Measurements from ENCODE around the gene CRYBB2. TPM values are rescaled to one million over a fixed set of nuclear protein-coding genes. Genes with fewer than 3 reads are reported as not detected.

CRYBB2 gene
- total and polyA plus RNA-seq, 2 experiments from 2014 or later: 0.37 TPM; not detected in 1

GRCh38 chr22:25174156-25174887 lies 45.1 kb upstream of the CRYBB2 start:
- Histone ChIP-seq H4K20me1 (ENCODE audit: insufficient read depth, poor library complexity, severe bottlenecking) (no peaks in the 10 kb centered on the region), H3K79me2 (no peaks in the 10 kb centered on the region), H3K9me2 (replicated peaks; ENCODE audit: insufficient read depth) (no peaks in the 10 kb centered on the region), H2AFZ (no peak overlapping the region), H3K27ac (no peak overlapping the region), H3K4me1 (ENCODE audit: insufficient read depth) (no peaks in the 10 kb centered on the region), H3K27me3 (no peaks in the 10 kb centered on the region), H3K4me2 (no peak overlapping the region), H3K36me3 (replicated peaks; ENCODE audit: insufficient read depth, low read depth) (no peaks in the 10 kb centered on the region), H3K9me3 (ENCODE audit: low read depth) (no peaks in the 10 kb centered on the region), H3K4me3 (no peak overlapping the region)
- TF ChIP-seq EZH2phosphoT487 (IDR thresholded peaks at IDR 0.05; ENCODE audit: low read depth, severe bottlenecking, unreplicated experiment): no peak
- TF ChIP-seq EZH2 (IDR thresholded peaks at IDR 0.05; ENCODE audit: borderline replicate concordance): no peak
- TF ChIP-seq CTCF (IDR thresholded peaks at IDR 0.05; ENCODE audit: poor library complexity): no peak
- WGBS (ENCODE audit: low lambda C conversion rate, missing lambda C conversion rate): 95% methylated on average over 13 of the region's 13 CpGs
- DNase-seq (ENCODE audit: low spot score): no peak

DNA sequence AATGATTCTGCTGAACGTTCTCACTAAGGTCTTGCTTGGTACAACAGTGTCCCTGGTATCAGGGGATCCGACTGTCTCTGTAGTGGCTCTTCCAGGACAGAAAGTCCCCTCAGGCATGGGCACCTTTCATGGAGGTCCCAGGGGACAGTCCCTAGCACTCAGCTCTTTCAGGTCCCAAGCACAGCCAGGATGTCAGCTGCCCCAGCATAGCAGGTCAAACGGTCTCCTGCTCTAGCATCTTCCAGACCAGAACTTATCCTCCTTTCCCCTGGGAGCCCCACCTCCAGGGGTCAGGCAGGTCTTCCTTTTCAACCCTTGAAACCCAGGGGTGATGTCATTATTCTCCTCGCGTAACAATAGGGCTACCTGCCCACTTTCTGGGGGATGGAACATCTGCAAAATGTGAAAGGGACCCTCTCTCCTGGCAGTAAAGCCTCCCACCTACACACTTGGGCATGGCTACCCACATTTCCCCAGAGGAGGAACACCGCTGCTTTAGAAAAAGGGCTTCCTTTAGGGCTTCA lies 44.5 kb upstream of the CRYBB2 start:
- Histone ChIP-seq H3K9me3 (ENCODE audit: low read depth) (no peaks in the 10 kb centered on the region), H3K27me3 (no peaks in the 10 kb centered on the region), H3K4me2 (no peak overlapping the region), H3K79me2 (no peaks in the 10 kb centered on the region), H3K27ac (no peak overlapping the region), H3K9me2 (replicated peaks; ENCODE audit: insufficient read depth) (no peaks in the 10 kb centered on the region), H3K36me3 (replicated peaks; ENCODE audit: insufficient read depth, low read depth) (no peaks in the 10 kb centered on the region), H4K20me1 (ENCODE audit: insufficient read depth, poor library complexity, severe bottlenecking) (no peaks in the 10 kb centered on the region), H2AFZ (no peak overlapping the region), H3K4me3 (no peak overlapping the region), H3K4me1 (ENCODE audit: insufficient read depth) (no peaks in the 10 kb centered on the region)
- no peak for TF ChIP-seq EZH2 (IDR thresholded peaks at IDR 0.05; ENCODE audit: borderline replicate concordance)
- TF ChIP-seq EZH2phosphoT487 (IDR thresholded peaks at IDR 0.05; ENCODE audit: low read depth, severe bottlenecking, unreplicated experiment): no peak
- TF ChIP-seq CTCF (IDR thresholded peaks at IDR 0.05; ENCODE audit: poor library complexity): no peak
- 84% methylated on average over 6 of the region's 6 CpGs for WGBS (ENCODE audit: low lambda C conversion rate, missing lambda C conversion rate)
- no peak for DNase-seq (ENCODE audit: low spot score)

- Histone ChIP-seq H3K27ac (no peak overlapping the region), H4K20me1 (ENCODE audit: insufficient read depth, poor library complexity, severe bottlenecking) (no peaks in the 10 kb centered on the region), H3K4me2 (no peak overlapping the region), H3K4me3 (no peak overlapping the region), H3K4me1 (ENCODE audit: insufficient read depth) (no peaks in the 10 kb centered on the region), H3K9me2 (replicated peaks; ENCODE audit: insufficient read depth) (no peaks in the 10 kb centered on the region), H3K36me3 (replicated peaks; ENCODE audit: insufficient read depth, low read depth) (no peaks in the 10 kb centered on the region), H3K27me3 (no peaks in the 10 kb centered on the region), H3K9me3 (ENCODE audit: low read depth) (no peaks in the 10 kb centered on the region), H3K79me2 (no peaks in the 10 kb centered on the region), H2AFZ (no peak overlapping the region)
- WGBS (ENCODE audit: low lambda C conversion rate, missing lambda C conversion rate): 97% methylated on average over 6 of the region's 6 CpGs
- TF ChIP-seq EZH2 (IDR thresholded peaks at IDR 0.05; ENCODE audit: borderline replicate concordance): no peak
- no peak for TF ChIP-seq CTCF (IDR thresholded peaks at IDR 0.05; ENCODE audit: poor library complexity)
- no peak for TF ChIP-seq EZH2phosphoT487 (IDR thresholded peaks at IDR 0.05; ENCODE audit: low read depth, severe bottlenecking, unreplicated experiment)
- no peak for DNase-seq (ENCODE audit: low spot score)
These were observed 43.3 kb upstream of the CRYBB2 start for GRCh38 chr22:25176175-25176574.

Data from hepatocyte (in vitro differentiated cells).